Adrenal gland (tissue), 5 donors: ENCODE measurements around the gene KLHL3.

ENCODE experiments used
- POLR2A ChIP-seq, 2 donors: fragments of 450-650 bp; IDR thresholded peaks; one replicate each; pipeline ENCODE4 v1.6.1; 2017; ENCODE audit warnings: antibody characterized with exemption in 2 of 2, mild to moderate bottlenecking in 2 of 2, moderate library complexity in 1 of 2
- TF ChIP-seq, protein P1 (sequence below), 6 experiments: fragments of 450-650 bp in 4 of 6; fragments of 200-600 bp in 2 of 6; sonication (generic) in 1 of 6; IDR thresholded peaks; 1 replicate in 5 of 6; 2 replicates in 1 of 6; pipeline versions ENCODE4 v1.5.1 to v1.8.0; 2016 to 2021; ENCODE audit warnings: antibody characterized with exemption in 6 of 6, mild to moderate bottlenecking in 2 of 6, moderate library complexity in 1 of 6
- donor health status: DM: no; HTN: no; CAD: no.

DNA sequence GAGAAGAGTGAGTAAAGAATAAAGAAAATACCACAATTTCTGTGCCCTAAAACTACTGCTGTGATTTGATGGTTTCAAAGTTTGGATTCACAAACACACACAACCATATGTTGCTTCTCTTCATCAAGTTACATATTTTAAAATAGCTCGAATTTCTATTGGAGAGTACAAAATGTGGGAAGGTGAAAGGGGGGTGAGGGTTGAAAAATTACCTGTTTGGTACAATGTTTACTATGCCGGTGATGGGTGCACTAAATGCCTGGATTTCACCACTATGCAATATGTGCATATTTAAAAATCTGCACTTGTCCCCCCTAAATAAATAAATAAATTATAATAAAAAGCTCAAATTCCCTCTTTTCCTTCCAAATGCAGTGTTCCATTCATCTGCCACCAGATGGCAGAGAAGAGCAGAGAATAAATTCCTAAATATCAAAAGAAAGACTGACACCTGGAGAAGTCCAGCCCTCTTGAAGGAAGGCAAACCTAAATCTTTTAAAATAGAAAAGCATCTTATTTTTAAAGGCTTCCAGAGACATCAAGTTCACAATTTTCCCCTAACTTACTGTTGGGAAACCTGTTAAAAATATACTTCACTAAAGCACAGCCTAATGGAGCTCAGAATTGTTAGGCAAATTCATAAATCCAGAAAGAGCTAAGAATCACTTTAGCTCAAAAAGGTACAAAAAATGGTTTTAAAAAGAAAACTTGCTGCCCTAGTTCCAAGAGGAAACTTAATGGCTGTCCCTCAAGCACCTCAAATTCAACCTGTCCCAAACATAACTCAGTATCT lies 43.1 kb upstream of the KLHL3 start:
- TF ChIP-seq, protein P1, sequence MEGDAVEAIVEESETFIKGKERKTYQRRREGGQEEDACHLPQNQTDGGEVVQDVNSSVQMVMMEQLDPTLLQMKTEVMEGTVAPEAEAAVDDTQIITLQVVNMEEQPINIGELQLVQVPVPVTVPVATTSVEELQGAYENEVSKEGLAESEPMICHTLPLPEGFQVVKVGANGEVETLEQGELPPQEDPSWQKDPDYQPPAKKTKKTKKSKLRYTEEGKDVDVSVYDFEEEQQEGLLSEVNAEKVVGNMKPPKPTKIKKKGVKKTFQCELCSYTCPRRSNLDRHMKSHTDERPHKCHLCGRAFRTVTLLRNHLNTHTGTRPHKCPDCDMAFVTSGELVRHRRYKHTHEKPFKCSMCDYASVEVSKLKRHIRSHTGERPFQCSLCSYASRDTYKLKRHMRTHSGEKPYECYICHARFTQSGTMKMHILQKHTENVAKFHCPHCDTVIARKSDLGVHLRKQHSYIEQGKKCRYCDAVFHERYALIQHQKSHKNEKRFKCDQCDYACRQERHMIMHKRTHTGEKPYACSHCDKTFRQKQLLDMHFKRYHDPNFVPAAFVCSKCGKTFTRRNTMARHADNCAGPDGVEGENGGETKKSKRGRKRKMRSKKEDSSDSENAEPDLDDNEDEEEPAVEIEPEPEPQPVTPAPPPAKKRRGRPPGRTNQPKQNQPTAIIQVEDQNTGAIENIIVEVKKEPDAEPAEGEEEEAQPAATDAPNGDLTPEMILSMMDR (IDR thresholded peaks at IDR 0.05), result peak; percentile 63 to 86 (median 83)
- TF ChIP-seq POLR2A (IDR thresholded peaks at IDR 0.05), result no peak
